GM12878 (cell line): Measurements from ENCODE around the gene SGMS1. TPM values are rescaled to one million over a fixed set of nuclear protein-coding genes. Genes with fewer than 3 reads are reported as not detected.
A peak's percentile ranks its signal among the peaks of the same experiment; 100 is the strongest.

Experiments used
- ASH2L ChIP-seq: fragments of 300-600, 200-600 bp; sonication (generic); IDR thresholded peaks from 2 replicates; pipeline ENCODE4 v1.6.1; 2017; ENCODE audit warnings: low read depth, mild to moderate bottlenecking, borderline replicate concordance
- BACH1 ChIP-seq: fragments of 450-650 bp; IDR thresholded peaks from 2 replicates; pipeline ENCODE4 v1.6.1; 2017; ENCODE audit warnings: mild to moderate bottlenecking, borderline replicate concordance
- CREM ChIP-seq: IDR thresholded peaks from 2 replicates; pipeline ENCODE4 v1.6.1; 2014; ENCODE audit warnings: antibody characterized with exemption, low read depth
- CTCF ChIP-seq, 3 experiments: IDR thresholded peaks in 2 of 3; conservative IDR thresholded peaks in 1 of 3; 2 replicates each; pipeline ENCODE4 v1.5.1; 2011; ENCODE audit warnings: low read depth in 3 of 3, low read length in 3 of 3, mild to moderate bottlenecking in 3 of 3, control low read depth in 2 of 3, moderate library complexity in 2 of 3, inconsistent platforms in 1 of 3, mixed read lengths in 1 of 3; ENCODE audit not compliant: control insufficient read depth in 2 of 3, insufficient read depth in 1 of 3; ENCODE audit errors: extremely low read depth in 1 of 3
- DPF2 ChIP-seq: fragments of 450-650 bp; IDR thresholded peaks from 2 replicates; pipeline ENCODE4 v1.6.1; 2017; ENCODE audit warnings: mild to moderate bottlenecking
- HDAC6 ChIP-seq: fragments of 200-600 bp; sonication (generic); IDR thresholded peaks from one replicate; pipeline ENCODE4 v1.8.0; 2017; ENCODE audit warnings: antibody characterized with exemption; ENCODE audit not compliant: unreplicated experiment
- JUND ChIP-seq: IDR thresholded peaks from 2 replicates; pipeline ENCODE4 v1.6.1; 2012; ENCODE audit warnings: low read depth, mild to moderate bottlenecking, low read length, improper control_type of control experiment, moderate library complexity
- MAX ChIP-seq: IDR thresholded peaks from 2 replicates; pipeline ENCODE4 v1.6.1; 2012; ENCODE audit warnings: low read depth, low read length, improper control_type of control experiment
- NKRF ChIP-seq: fragments of 450-650 bp; conservative IDR thresholded peaks from 2 replicates; pipeline ENCODE4 v1.6.1; 2017; ENCODE audit warnings: mild to moderate bottlenecking, moderate library complexity
- PML ChIP-seq: IDR thresholded peaks from 2 replicates; pipeline ENCODE4 v1.6.1; 2012; ENCODE audit warnings: low read length, inconsistent platforms
- POLR2A ChIP-seq: IDR thresholded peaks from 2 replicates; pipeline ENCODE4 v1.6.1; 2011; ENCODE audit warnings: low read depth, mild to moderate bottlenecking, low read length
- POLR2AphosphoS2 ChIP-seq: IDR thresholded peaks from 2 replicates; pipeline ENCODE4 v1.6.1; 2011; ENCODE audit warnings: low read depth, mild to moderate bottlenecking, low read length, improper control_type of control experiment, moderate library complexity
- POLR2AphosphoS5 ChIP-seq: IDR thresholded peaks from 2 replicates; pipeline ENCODE4 v1.6.1; 2011; ENCODE audit warnings: mild to moderate bottlenecking, low read length, inconsistent platforms
- REST ChIP-seq: IDR thresholded peaks from 2 replicates; pipeline ENCODE4 v1.6.1; 2012; ENCODE audit warnings: mild to moderate bottlenecking, low read depth, low read length
- RUNX3 ChIP-seq: IDR thresholded peaks from 2 replicates; pipeline ENCODE4 v1.6.1; 2012; ENCODE audit warnings: low read length, inconsistent platforms
- SMARCA5 ChIP-seq: fragments of 450-650 bp; IDR thresholded peaks from 2 replicates; pipeline ENCODE4 v1.6.1; 2017; ENCODE audit warnings: mild to moderate bottlenecking
- SREBF1 ChIP-seq: IDR thresholded peaks from 2 replicates; pipeline ENCODE4 v1.6.1; 2012; ENCODE audit warnings: mild to moderate bottlenecking, low read length
- STAT1 ChIP-seq: fragments of 450-650 bp; conservative IDR thresholded peaks from 2 replicates; pipeline ENCODE4 v1.6.1; 2014; ENCODE audit warnings: antibody characterized with exemption, mild to moderate bottlenecking
- TCF3 ChIP-seq: IDR thresholded peaks from 2 replicates; pipeline ENCODE4 v1.6.1; 2012; ENCODE audit warnings: low read depth, mild to moderate bottlenecking, low read length, borderline replicate concordance; ENCODE audit not compliant: insufficient read depth
- ZNF207 ChIP-seq: fragments of 450-650 bp; IDR thresholded peaks from 2 replicates; pipeline ENCODE4 v1.6.1; 2014; ENCODE audit warnings: antibody characterized with exemption, mild to moderate bottlenecking, borderline replicate concordance
- polyA plus RNA-seq, 11 experiments: library from polyadenylated mRNA; depleted of rRNA in 4 of 11; unstranded in 6 of 11; stranded (reverse) in 5 of 11; fragments of >200 nt; fragmentation: Nextera tagmentation in 4 of 11; fragmentation: Illumina TruSeq in 1 of 11; extraction: Ambion mirVana in 4 of 11; extraction: Trizol in 1 of 11; gene quantifications; 1 replicate in 1 of 11; 2 replicates in 10 of 11; pipeline versions ENCODE4 v1.2.1 to v1.2.3, GENCODE V29; 2011 to 2016; ENCODE audit warnings: inconsistent platforms in 2 of 11, missing spikeins in 2 of 11, low read depth in 1 of 11
- total RNA-seq, 4 experiments: library from RNA; depleted of rRNA in 3 of 4; stranded (reverse); fragments of >200 nt in 3 of 4; fragmentation: Illumina TruSeq in 1 of 4; extraction: Trizol in 1 of 4; gene quantifications; 2 replicates each; pipeline versions ENCODE4 v1.2.1 to v1.2.3, GENCODE V29; 2013 to 2021

Gene SGMS1
- total and polyA plus RNA-seq, 10 of the 15 experiments (the other 5 are each of a cell fraction or from before 2014, with no cell fraction given) = 1.4 to 14.5 (median 4.9) TPM

- TF ChIP-seq REST (no peak), CTCF (IDR thresholded peaks at IDR 0.05 in 2 of 3, conservative IDR thresholded peaks at IDR 0.05 in 1 of 3; ENCODE audit: control insufficient read depth in 2 of 3, extremely low read depth in 1 of 3, insufficient read depth in 1 of 3, low read depth in 3 of 3, low read length in 3 of 3) (peak in 1 of 3 experiments; percentile 17; a peak in 1 of 6 replicates), RUNX3 (peak; percentile 42; the same call in 1 of the 2 replicates), NKRF (peak; percentile 42; the same call in 1 of the 2 replicates), ASH2L (no peak), CREM (no peak), HDAC6 (peak; percentile 89), STAT1 (0 out of 2 replicates have a peak, but pooled peaks have one; percentile 48), BACH1 (peak; percentile 63; the same call in 1 of the 2 replicates), JUND (peak; percentile 38; the same call in 1 of the 2 replicates), MAX (peak; percentile 34; the same call in 1 of the 2 replicates), PML (no peak), TCF3 (no peak), POLR2A (peak; percentile 77), POLR2AphosphoS2 (no peak), POLR2AphosphoS5 (peak; percentile 71), SREBF1 (no peak), DPF2 (peak; percentile 84), SMARCA5 (peak; percentile 87; the same call in 1 of the 2 replicates), ZNF207 (0 out of 2 replicates have a peak, but pooled peaks have one; percentile 51)
Measured at GRCh38 chr10:50417886-50418830, 205.6 kb downstream of the SGMS1 start (continued).
